DMS79 (cell line): ENCODE data around the gene PEX5L.

Experiments used
- DNase-seq: peaks from one replicate; lab custom pipeline; 2025; lab: John Stamatoyannopoulos, UW

PEX5L gene

DNA sequence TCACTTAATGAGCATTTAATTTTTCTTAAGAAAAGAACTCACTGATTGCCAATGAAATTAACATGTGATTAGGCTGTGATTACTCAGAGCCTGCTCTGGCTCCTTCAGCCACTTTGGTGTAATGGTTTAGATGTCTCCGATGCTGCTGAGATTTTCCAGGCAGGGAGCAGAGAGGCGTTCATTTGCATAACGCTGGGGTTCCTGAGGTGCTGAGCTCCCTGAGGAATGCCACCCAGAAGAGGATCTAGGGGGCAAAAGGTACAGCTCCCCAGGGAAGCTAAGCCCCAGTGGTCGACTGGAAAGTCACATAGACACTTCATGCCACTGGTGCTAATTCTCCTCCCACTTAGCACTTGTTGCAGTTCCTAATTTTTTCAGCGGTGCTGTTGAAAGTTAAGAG is 264.4 kb downstream of the PEX5L start:
- no peak for DNase-seq

DNA sequence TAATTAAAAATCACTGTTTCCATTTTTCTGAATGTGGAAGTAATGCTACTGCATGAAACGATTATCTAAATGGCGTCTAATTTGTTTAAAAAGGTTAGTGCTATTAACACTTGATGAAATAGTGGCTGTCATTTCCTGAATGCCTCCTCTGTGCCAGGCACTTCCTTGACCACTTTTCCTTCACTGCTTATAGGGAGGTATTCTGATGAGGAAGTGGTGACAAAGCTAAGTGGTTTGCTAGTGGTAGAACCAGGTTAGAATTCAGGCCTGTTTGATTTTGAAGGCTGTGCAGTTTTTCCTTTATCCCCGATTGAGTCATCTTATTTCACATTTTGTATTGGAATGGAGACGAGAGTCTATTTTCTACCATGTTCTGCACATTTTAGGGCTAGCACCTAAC is 264.9 kb downstream of the PEX5L start:
- no peak for DNase-seq

DNA sequence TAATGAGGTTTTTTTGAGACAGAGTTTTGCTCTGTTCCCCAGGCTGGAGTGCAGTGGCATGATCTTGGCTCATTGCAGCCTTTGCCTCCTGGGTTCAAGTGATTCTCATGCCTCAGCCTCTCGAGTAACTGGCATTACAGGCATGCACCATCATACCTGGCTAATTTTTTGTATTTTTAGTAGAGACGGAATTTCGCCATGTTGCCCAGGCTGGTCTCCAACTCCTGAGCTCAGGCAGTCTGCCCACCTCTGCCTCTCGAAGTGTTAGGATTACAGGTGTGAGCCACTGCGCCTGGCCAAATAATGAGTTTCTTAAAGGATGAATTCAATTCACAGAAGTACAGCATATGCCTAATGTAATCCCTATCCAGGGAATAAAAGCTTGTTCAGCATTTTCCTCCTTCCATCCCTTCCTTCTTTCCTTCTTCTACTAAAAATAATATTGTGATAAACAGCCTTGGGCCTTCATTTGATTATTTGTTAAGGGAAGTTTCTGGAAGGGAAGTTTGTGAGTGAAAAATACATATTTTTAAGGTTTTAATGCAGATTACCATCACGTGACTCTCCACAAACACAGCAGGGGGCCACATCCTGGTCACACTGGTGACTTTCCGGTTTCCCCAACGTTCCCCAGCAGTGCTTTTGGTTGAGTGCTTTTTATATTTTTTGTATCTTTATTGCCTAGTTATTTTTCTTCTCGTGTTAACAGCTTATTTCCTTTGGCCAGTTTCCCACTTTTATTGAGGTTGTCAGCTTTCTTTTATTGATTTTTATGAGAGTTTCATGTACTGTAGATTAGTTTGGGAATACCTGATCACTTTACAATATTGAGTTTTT is 267.1 kb downstream of the PEX5L start:
- DNase-seq = no peak

DNA sequence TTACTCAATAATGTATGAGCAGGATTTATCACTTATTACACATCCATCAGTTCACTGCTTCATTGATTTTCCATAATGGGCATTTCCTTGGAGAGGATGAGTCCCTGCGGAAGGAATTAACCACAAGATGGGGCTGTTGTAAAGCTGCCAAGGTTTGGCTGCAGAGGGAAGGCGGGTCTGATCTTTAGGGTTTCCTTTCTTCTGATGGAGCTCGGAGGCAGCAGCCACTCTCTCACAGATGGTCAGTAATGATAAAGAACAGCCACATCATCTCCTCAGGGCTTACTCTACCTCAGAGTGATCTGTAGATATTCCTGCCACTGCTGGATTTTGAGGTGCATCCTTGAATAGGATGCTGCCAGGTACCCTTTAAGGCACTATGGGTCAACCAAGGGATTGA is 268.7 kb downstream of the PEX5L start:
- DNase-seq = peak; percentile 45

DNA sequence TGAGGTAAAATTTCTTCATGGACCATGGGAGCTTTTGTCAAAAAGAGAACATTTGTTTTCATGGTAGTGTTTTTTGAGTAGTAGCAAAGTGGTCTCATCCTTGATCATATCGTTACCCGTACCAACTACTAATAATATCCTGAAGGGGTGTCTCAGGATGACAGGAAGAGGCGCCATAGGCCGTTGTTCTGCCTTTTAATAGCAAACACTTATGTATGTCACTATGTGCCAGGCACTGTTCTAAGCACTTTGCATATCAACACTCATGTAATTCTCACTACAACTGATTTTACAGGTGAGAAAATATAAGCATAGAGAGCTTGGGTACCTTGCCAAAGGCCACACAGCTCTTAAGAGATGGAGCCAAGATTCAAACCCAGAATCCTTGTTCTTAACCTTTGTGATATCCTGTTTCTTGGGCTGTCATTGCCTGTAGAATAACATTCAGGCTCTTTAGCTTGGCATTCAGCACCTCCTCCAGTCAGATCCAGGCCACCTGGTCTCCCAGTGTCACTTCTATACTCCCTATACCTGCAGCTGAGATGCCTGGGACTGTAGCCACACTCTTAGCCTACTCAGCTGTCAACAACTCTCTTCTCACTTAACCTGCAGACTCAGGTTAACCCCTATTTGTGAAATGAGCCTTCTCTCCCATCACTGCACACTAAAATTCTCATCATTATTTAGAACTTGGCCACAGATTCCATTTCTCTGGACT is 270.2 kb downstream of the PEX5L start:
- DNase-seq = no peak

DNA sequence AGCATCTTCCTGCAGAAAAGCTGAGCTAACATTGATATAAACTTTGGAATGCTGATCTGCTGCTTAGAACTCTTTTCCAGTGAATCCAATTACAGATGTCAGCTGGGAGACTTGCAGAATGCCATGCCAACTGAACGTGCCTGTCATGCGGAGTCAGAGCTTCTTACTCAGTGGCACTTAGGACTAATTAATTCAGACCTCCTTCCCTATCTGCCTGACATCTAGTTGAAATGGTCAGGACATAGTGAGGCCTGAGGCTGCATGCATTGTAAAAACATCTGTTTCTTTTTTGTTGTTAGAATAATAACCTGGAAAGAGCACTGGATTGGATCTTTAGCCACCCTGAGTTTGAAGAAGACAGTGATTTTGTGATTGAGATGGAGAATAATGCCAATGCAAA is 271.3 kb downstream of the PEX5L start:
- no peak for DNase-seq

DNA sequence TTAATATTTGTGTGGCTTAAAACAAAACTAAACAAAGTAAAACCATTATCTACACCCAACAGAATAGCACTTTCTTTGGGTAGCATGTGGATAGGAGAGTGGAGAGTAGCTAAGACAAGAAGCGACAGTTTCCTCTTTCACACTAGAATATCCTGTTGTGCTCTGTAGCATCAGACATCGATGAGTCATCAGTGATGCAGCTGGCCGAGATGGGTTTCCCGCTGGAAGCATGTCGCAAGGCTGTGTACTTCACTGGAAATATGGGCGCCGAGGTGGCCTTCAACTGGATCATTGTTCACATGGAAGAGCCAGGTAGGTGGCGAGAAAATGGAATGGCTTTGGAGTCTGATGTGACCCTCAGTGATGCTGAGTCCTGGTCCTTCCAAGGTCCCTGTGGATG is 275.8 kb downstream of the PEX5L start:
- no peak for DNase-seq

DNA sequence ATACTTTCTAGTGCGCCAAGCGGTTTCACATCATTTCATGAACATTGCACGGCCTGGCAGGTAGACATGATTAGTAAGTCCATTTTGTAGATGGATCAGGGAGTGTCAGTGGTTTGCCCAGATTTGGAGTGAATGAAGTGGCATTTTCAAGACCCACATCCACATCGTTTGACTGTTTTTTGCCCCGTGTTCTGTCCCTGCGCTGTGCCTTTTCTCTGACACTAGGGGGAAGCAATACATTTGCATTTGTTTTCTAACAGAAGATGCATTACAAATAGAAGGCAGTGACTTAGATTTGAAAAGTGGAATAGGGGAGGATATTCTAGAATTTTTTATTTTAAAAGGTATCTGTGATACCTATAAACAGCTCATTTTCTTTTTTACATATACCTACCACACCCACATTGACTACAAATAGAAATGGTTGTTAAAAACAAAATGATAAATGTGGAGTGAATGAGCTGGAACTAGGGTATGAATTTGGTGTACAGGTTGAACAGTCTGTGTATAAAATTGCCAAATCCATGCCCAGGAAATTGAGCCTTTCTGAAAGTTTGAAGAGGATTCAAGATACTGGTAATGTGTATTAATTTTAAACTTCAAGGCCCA is 285.9 kb downstream of the PEX5L start:
- DNase-seq = no peak

DNA sequence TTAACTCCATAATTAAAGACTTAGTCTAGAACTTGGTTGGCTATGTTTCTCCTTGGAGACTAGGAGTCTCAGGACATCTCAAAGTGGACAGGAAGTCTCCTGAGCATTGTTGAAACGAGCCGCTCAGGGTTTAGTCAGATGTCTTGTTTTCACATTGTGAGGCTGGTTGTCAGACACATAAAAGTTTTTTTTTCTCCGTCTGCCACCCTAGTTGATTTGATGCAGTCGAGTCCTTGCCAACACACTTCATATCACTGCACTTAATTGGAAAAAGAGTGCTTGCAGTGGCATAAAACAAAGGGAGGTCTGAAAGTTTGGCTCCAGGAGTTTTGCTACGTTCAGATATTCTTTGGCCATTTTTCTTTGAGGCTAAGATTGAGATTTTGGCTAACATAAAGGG is 291.0 kb downstream of the PEX5L start:
- DNase-seq = no peak

DNA sequence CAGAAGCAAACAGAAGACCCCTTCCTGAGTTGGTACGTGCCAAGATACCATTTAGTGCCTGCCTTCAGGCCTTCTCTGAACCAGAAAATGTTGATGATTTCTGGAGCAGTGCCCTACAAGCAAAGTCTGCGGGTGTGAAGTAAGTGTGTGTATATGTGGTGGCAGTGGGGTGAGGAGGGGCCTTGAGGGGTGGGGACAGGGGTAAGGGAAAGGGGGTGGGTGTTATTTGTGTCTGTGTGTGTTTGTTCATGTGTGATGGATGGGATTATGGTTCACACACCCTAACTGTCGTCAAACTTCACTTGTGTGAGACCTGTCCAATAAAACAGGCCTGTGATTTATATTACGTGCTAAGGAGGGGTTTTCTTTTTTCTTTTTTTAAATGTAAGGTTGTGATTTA is 291.7 kb downstream of the PEX5L start:
- DNase-seq = no peak
